ENCODE data around the gene FLAD1.

The FLAD1 gene

DNA sequence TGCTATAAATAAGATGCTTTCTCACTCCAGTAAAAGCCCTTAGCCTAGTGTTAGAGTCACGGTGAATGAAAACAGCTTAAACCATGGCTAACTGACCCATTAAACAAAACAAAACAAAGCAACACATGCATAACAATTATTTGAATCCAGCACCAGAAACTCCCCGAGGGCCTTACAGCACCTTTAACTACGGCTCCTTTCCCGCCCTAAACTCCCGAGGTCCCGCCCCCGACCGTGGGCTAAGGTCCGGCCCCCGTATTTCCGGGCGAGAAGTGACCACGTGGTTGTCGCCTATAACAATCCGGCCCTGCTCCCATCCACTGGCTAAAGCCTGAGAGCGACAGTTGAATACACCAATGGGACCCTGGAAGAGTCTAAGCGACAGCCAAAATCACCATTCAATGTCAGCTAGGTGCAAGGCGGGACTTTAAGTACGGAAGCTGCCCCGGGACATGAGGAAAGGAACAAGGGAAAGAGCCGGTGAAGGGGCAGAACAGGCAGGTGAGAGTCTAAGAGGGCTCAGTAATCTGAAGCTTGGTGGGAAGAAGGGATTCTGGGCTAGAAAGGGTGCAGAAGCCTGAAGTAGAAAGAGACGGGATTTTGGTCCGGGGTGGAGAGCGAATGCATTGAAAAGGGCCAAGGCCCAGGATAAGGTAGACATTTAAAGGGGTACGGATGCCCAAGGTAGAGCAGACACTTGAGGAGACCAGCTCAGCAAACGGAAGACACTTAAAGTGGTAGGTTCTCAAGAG, at the start of gene FLAD1:
Gene FLAD1, plus strand, starts transcription at position 448 of the 752 bp plus-strand sequence. CDS start 351 bp downstream, outside the sequence.
- DNase-seq (ENCODE audit: low spot score): peak; percentile 98

DNA sequence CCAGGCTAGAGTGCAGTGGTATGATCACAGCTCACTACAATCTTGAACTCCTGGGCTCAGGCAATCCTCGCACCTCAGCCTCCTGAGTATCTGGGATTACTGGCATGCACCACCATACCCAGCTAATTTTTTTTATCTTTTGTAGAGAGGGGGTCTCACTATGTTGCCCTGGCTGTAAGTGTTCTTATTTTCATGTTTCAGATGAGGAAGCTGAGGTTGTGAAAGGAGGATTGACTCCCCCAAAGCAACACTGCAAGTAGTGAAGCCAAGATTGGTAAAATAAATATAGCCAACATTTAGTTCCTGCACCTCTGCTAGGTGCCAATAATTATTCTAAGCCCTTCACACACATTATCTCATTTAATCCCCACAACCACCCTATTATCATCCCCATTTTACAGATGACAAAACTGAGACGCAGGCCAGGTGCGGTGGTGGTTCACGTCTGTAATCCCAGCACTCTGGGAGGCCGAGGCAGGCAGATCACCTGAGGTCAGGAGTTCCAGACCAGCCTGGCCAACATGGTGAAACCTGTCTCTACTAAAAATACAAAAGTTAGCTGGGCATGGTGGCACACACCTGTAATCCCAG, 48.7 kb upstream of the FLAD1 start:
- no peak for DNase-seq (ENCODE audit: low spot score)

DNA sequence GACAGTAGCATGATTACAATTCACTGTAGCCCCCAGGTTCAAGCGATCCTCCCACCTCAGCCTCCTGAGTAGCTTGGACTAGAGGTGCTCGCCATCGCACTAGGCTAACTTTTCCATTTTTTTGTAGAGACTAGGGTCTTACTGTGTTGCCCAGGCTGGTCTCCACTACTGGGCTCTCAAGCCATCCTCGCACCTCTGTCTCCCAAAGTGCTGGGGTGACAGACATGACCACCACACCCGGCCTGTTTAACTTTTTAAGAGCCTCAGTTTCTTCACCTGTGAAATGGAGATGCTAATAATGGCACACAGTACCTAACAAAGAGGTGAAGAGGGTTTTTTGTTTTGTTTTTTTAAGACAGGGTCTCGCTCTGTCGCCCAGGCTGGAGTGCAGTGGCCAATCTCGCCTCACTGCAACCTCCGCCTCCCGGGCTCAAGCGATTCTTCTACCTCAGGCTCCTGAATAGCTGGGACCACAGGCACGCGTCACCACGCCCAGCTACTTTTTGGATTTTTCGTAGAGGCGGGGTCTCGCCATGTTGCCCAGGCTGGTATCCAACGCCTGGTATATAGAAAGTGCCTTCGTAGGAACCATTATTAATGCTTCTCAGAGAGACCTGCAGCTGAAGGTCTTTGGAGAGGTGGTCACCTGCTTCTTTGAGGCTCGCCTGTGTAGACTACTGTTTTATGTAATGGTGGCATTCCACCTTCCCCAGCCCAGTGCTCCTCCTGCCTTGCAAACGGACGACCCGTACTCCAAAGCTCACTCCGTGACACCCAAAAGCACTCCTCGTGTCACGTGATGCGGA, 47.2 kb upstream of the FLAD1 start:
- DNase-seq (ENCODE audit: low spot score): no peak

DNA sequence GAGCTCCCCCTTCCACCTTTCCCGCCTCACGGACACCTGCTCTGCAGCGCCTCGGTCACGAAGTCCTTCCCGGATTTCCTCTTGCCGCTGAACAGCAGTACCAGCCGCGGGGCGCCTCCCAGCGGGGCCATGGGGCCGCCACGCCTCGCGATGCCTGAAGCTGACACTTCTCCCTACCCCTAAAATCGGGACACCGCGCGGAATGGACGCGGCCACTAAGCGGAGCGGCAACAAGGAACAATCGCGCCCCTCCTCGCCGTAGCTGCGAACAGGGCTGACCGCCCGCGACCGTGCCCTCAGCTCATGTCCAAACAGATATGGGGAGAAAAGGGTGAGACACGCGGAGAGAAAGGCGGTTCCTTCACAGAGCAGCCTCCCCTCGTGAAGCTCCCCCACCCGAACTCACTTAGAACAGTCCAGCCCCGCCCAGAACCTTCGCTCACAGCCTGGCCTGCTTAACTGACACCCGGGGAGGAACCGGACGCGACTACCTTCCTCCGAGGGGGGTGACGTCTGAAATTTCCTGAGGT, 46.5 kb upstream of the FLAD1 start, which contains the start of gene PMVK:
Gene PMVK, minus strand, starts transcription at position 165 of the 530 bp plus-strand sequence. Its CDS starts 34 bp downstream, at position 131.
- DNase-seq (ENCODE audit: low spot score): peak; percentile 89

DNA sequence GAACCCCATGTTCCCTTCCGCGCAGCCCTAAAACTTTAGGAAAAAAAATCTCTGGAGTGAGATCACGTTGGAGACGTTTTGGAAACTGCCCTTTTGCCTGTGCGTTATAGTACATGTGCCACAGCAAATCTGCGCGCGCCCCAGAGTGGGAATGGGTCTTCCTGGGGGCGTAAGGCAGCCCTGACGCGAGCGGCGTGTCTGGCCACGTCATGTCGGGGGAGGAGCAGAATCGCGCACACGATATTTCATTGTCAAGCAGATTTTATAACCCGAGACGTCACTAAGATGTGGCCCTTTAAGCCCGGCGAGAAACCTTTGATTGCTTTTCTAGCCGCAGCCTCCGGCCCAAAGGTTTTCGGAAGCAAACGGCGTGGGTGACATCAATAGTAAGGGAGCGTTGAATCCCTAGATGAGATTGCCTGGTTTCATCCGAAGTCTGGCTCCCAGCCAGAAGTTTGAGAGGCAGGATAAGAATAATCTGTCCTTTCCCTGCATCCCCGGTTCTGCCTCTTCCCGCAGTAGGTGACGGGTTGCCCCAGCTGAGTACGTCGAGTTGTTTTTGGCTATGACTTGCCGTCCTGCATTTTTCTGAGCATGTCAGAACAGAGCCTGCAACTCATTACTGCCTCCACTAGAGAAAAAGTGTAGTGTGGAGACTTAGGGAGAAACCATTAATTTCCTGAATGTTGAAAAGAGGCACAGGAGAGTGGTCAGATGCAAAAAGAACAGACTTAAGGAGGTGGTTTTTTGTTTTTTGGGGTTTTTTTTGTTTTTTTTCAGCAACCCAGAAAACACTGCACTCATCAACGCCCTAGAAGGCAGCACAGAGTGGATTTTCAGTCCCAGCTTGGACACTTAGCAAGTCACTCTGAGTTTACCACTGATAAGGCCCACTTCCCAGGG, 45.8 kb upstream of the FLAD1 start:
- peak; percentile 90 for DNase-seq (ENCODE audit: low spot score)

GRCh38 chr1:154937988-154938386, 45.2 kb upstream of the FLAD1 start:
- no peak for DNase-seq (ENCODE audit: low spot score)

DNA sequence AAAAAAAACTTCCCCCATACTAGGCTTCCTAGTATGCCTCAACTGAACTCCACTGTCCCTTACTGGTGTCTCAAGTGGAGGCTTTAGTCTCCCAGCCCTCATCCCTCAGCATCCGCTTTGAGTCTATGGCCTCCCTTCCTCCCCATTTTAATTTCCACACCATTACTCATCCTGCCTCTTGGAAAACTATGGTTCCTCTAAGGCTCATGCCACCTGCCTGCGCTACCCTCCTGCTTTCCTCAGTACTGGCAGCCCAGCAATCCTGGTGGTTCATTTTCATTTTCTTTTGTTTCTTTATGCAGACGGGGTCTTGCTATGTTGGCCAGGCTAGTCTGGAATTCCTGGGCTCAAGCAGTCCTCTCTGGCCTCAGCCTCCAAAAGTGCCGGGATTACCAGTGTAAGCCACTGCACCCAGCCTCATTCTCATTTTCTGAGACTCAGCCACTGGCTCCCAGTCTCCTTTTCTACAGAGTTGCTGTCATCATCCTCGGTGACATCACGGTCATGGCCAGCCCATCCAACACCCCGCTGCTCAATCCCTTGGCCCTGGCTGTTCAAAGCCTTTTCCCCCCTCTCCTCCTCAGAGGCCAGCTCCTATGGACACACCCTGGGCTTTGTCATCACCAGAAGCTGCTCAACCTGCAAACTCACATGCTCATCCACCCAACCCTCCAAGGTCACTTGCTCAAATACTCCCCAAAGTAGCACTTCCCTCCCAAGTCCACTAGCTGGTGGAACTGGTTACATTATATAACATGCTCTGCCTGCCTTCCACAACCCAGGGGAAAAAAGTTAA, 44.3 kb upstream of the FLAD1 start:
- DNase-seq (ENCODE audit: low spot score): no peak

- no peak for DNase-seq (ENCODE audit: low spot score)
Observed at GRCh38 chr1:154940213-154940560, 43.0 kb upstream of the FLAD1 start.

- DNase-seq (ENCODE audit: low spot score): no peak
Observed at GRCh38 chr1:154940651-154941194, 42.4 kb upstream of the FLAD1 start.

DNA sequence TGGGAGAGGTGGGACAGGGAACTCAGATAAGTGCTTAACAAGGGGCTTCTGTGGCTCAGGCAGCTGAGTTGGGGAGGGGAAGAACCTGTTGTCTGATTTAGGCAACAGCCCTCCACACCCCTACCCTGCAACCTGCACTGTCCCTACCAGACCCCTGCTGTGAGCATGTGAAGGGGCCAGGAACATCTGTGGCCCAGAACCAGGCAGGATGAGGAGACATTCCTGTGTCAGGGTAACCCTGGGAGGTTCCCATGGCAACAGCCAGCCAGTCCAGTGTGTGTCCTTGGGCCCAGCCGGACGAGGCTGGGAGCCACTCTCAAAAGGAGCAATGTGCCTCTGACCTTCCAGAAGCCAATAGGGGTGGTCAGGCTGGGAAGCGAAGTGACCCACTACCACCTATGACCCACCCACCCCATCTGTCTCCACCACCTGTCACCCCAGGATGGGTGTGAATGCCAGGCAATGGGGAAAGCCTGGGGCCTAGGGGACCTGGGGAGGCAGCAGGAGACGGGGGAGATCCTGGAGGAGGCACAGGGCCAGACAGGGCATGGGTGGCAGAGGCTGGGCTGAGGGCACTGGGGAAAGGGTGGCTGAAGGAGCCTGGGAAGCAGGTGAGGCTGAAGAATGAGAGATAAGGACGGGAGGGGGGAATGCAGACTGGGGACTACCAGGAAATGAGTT, 41.7 kb upstream of the FLAD1 start:
- no peak for DNase-seq (ENCODE audit: low spot score)

DNA sequence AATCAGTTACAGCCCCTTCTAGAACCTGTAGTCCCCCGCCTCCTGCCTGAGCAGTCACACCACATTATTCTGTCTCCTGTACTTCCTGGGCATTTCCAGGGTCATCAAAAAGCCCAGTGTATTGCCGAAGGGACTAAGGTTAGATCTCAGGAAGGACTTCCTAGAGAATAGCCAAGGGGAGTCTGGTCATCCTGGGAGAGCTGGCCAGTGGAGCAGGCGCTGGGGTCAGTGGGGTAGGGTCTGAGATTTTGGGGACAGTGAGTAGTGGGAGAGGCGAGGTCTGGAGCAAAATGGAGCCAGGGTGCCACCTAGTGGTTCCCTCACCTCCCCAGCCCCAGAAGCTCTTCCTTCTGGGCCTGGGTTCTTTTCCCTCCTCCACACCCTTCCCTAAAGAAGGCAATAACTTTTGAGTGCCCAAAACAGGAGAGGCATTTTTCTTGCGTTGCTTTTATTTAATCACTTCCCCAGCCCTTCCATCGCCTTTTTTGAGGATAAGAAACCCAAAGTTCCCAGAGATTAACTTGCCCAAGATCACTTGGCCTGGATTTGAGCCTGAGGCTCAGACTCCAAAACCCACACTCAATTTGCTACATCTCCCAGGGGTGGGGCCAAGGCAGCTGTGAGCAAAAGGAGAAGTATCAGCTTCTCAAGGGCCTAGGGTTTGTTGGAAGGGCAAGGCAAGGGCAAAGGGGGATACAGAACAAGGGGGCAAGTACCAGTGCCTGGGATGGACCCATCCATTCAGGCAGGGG, 39.3 kb upstream of the FLAD1 start:
- peak; percentile 29 for DNase-seq (ENCODE audit: low spot score)

GRCh38 chr1:154944401-154945159, 38.6 kb upstream of the FLAD1 start:
- DNase-seq (ENCODE audit: low spot score): no peak

- DNase-seq (ENCODE audit: low spot score): no peak
Observed at GRCh38 chr1:154945160-154945961, 37.8 kb upstream of the FLAD1 start.

GRCh38 chr1:154945962-154946850, 36.9 kb upstream of the FLAD1 start:
- no peak for DNase-seq (ENCODE audit: low spot score)

DNA sequence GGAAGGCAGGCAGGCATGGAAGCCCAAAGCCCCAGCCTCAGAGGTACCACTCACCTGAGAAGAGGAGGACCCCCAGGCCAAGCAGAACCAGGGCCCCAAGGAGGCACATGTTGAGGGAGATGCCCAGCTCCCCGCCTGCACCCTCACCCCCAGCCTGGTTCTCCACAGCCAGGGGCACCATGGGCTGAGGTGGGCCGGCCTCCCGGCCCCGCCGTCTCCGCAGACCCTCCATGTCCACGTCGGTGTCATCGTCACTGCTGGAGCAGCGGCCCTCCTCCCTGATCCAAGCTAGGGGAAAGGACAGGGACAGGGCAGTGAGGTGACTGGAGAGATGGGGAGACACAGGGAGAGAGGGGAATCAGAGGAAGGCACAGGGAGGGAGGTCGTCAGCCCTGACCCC, 35.1 kb upstream of the FLAD1 start:
- no peak for DNase-seq (ENCODE audit: low spot score)

DNA sequence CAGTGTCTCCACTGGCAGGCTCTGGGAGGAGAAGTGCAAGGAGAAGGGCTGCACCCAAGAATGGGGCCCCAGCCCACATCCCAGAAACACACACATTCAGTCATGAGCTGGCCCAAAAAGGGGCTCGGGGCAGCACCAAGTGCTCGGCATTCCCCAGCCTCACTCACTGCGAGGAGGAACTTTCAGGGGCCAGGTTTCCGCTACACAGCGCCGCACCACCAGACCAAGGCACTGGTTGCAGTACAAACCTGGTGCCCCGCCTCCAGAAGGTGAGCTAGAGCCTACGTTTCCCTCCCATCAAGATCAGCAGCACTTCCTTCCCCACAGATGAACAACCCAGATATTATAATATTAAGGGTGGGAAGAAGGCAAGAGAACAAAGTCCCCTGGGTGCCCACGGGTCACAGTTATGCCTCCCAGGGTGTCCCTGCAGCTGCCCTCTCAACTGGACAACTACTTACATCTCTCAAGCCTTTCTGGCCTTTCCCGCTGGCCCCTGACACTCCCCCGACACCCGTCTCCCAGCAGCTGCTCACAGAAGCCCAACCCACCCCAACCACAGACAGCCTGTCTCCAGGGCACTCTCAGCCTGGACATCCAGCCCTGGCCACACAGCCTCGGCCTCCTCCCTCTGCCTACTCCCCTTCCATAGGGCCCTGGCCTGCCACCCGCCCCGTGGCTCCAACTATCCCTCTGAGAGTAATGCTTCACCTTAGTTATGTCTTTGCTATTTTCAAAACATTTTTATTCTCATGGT, 31.1 kb upstream of the FLAD1 start:
- no peak for DNase-seq (ENCODE audit: low spot score)

Measured in kidney capillary endothelial cell (primary cell).